ENCODE measurements around the gene PDGFC.

- TF ChIP-seq CTCF (IDR thresholded peaks at IDR 0.05; ENCODE audit: borderline replicate concordance, extremely low read depth, low read length, poor library complexity, severe bottlenecking) (no peak), EZH2 (IDR thresholded peaks at IDR 0.05; ENCODE audit: borderline replicate concordance, low read depth, low read length, severe bottlenecking) (no peak)
Measured at GRCh38 chr4:156779774-156780173, 191.8 kb downstream of the PDGFC start.

Measured in DND-41 (cell line).